ENCODE measurements around the gene SLC5A2. TPM values are rescaled to one million over a fixed set of nuclear protein-coding genes. Genes with fewer than 3 reads are reported as not detected.

Gene SLC5A2
- total and polyA plus RNA-seq, 2 of the 13 experiments (the other 11 are each of a cell fraction or from before 2014, with no cell fraction given): 0.24 to 0.97 TPM

DNA sequence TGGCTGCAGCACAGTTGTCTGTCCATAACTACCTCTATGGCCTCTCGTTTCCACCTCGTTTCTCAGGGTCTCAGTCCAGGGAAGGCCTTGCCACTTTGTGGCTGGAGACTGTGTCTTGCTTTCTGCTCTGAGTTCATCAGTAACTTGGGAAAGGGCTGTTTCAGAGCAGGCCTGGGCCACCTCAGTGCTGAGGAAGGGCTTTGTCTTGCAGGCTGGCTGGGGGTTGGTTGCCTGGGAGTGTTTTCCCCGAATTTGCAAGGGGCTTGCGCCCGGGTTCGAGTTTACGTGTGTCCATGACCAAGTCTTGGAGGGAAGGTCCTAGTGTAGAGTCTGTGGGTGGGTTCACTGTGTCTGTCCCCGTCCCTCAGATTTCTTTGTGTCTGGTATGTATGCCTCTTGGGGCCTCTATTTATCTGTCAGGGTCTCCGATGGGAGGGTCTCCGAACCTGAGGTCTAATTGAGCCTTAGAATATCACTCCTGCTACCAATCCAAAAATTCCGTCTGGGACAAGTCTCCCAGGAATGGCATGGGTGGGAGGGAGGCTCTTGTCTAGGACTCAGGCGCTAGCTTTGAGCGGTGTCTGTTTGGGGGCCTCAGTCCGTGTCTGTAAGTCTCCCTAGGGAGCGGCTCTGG is 11.6 kb upstream of the SLC5A2 start:
- ChIA-PET CTCF (ENCODE audit: low intra/inter-chr PET ratio, low total read pairs) (no interaction called here), POLR2A (interaction anchor here (0.8 to 1.3 kb wide), 4 partner anchors 12 to 37 kb away, joined by 3 to 13 read pairs (median 3); partner anchors contain the start of genes ARMC5 and RUSF1)
- DNase-seq (ENCODE audit: low spot score) (no peak), FAIRE-seq (no peak), ATAC-seq (no peak; the same call in 1 of the 3 replicates)
- H2AFZ ChIP-seq (ENCODE audit: low read length): peak overlapping the region; percentile 30
- in situ Hi-C loops (cut with HindIII; ENCODE audit: extremely low pct_ligation_motif_present, low pct_unique_long_range_greater_than_20kb): no loop called here
- H3K4me1 ChIP-seq (ENCODE audit: insufficient read depth, low read length): peaks cover 42% of the 10 kb centered on the region
- peaks cover 0 to 7% of the 10 kb centered on the region in 2 experiments; a peak in 1 of 5 replicates for H3K27me3 ChIP-seq (ENCODE audit: control insufficient read depth in 1 of 2, insufficient read depth in 2 of 2, low read length in 2 of 2)
- TF ChIP-seq TBX2 (CRISPR knock-in tag; IDR thresholded peaks at IDR 0.05; ENCODE audit: borderline replicate concordance) (0 out of 2 replicates have a peak, but pooled peaks have one; percentile 11), CAMTA2 (CRISPR knock-in tag; IDR thresholded peaks at IDR 0.05; ENCODE audit: borderline replicate concordance) (no peak), HOXA5 (CRISPR knock-in tag; IDR thresholded peaks at IDR 0.05) (0 out of 2 replicates have a peak, but pooled peaks have one; percentile 13)
- TF ChIP-seq, protein P1, sequence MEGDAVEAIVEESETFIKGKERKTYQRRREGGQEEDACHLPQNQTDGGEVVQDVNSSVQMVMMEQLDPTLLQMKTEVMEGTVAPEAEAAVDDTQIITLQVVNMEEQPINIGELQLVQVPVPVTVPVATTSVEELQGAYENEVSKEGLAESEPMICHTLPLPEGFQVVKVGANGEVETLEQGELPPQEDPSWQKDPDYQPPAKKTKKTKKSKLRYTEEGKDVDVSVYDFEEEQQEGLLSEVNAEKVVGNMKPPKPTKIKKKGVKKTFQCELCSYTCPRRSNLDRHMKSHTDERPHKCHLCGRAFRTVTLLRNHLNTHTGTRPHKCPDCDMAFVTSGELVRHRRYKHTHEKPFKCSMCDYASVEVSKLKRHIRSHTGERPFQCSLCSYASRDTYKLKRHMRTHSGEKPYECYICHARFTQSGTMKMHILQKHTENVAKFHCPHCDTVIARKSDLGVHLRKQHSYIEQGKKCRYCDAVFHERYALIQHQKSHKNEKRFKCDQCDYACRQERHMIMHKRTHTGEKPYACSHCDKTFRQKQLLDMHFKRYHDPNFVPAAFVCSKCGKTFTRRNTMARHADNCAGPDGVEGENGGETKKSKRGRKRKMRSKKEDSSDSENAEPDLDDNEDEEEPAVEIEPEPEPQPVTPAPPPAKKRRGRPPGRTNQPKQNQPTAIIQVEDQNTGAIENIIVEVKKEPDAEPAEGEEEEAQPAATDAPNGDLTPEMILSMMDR (CRISPR knock-in tag; IDR thresholded peaks at IDR 0.05): no peak
- H3K79me2 ChIP-seq (ENCODE audit: insufficient read depth, low read length): no peaks in the 10 kb centered on the region
- intact Hi-C loops (cut with micrococcal nuclease; ENCODE audit: unreplicated experiment): no loop called here
- no peak overlapping the region for H3K27ac ChIP-seq (ENCODE audit: extremely low read length, insufficient read depth, low read length)
- H3K4me2 ChIP-seq (ENCODE audit: low read depth, low read length): peak overlapping the region; percentile 82
- no peaks in the 10 kb centered on the region for H4K20me1 ChIP-seq (ENCODE audit: insufficient read depth, low read length)
- WGBS (ENCODE audit: low lambda C conversion rate): 49% methylated on average over 14 of the region's 15 CpGs
- peak overlapping the region; percentile 50; the same call in 1 of the 2 replicates for H3K9ac ChIP-seq (ENCODE audit: insufficient read depth, low read depth, low read length)
- BruUV-seq (replicated peaks): no TSS peak
- peaks cover 2 to 9% of the 10 kb centered on the region in 2 experiments; a peak in 4 of 5 replicates for H3K36me3 ChIP-seq (replicated peaks in 1 of 2; ENCODE audit: control insufficient read depth in 1 of 2, insufficient read depth in 2 of 2, low read length in 2 of 2)
- no peaks in the 10 kb centered on the region for H3K9me3 ChIP-seq (ENCODE audit: low read length)
- H3K4me3 ChIP-seq (replicated peaks in 1 of 3; ENCODE audit: insufficient read depth in 1 of 3, low read depth in 2 of 3, low read length in 3 of 3): peak overlapping the region; percentile 53 to 74 (median 61)
